ENCODE results near the gene PRAMEF9.
"Not testable (repeated sequence)": the region's sequence is repeated elsewhere in the genome, so short reads cannot be mapped to it uniquely, and the experiment has no call there.

Gene PRAMEF9

GRCh38 chr1:13171548-13171947 lies at the start of gene PRAMEF9:
Gene PRAMEF9 (plus strand): TSS chr1:13171848. CDS start chr1:13175281, 3,433 bp downstream.
- not testable (repeated sequence) for DNase-seq

DNA sequence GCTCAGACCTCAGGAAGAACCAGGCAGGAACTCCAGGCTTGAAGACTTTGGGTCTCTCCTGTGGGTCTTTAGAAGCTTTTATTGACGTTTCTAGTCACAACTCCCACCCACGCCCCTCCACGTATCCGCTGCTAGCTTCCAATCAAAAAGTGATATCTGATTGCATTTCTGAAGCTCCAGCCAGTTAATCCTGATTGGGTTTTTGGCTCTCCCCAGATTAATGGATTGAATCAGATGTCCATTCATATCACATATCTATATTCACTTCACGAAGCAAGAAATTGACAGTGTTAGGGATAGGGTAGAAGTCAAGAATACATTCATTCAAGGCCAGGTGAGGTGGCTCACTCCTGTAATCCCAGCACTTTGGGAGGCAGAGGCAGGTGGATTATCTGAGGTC lies 15.7 kb upstream of the PRAMEF9 start, which contains the start of gene PRAMEF26:
Gene PRAMEF26, minus strand, starts transcription at position 101 of the 400 bp plus-strand sequence. CDS start 2,914 bp downstream, outside the sequence.
- DNase-seq = not testable (repeated sequence)

DNA sequence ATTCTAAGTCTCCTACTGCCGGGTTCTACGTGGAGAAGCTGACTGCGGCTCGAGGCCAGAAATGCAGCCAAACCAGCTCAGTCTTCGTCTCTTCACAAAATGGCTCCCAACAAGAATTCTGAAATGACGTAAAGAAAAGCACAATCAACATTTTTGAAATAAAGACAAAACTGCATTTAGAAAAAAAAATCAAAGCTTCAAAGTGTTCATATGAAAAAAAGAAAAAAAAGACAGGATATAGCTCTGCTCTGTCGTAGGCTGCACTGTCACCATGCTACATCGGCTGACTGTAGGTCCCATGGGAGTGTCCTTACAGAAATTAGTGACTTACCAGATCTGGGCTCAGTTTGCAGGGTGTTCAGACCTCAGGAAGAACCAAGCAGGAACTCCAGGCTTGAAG lies 6.1 kb upstream of the PRAMEF9 start, which contains the start of gene HNRNPCL4:
Gene HNRNPCL4, minus strand, starts transcription at position 101 of the 400 bp plus-strand sequence. CDS start 164 bp downstream, outside the sequence.
- not testable (repeated sequence) for DNase-seq

DNA sequence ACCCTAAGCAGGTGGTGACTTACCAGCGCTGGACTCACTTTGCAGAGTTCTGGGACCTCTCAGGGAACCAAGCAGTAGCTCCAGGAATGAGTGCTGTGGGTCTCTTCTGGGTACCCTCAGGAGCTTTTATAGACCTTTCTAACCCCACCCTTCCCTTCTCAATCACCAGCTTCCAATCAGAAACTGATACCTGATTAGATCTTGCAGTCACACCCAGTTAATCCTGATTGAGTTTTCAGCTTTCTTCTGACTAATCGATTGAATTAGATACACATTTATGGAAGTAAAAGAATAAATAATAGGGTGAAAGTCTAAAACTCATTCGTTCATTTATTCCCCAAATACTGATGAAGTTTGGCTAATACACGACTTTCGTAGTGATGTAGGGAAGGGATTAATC lies 29.7 kb downstream of the PRAMEF9 start, which contains the start of gene PRAMEF13:
Gene PRAMEF13, minus strand, starts transcription at position 101 of the 400 bp plus-strand sequence. CDS start 1,820 bp downstream, outside the sequence.
- not testable (repeated sequence) for DNase-seq

- DNase-seq = not testable (repeated sequence)
These were observed 37.1 kb downstream of the PRAMEF9 start for GRCh38 chr1:13208712-13209111.

- not testable (repeated sequence) for DNase-seq
These were observed 45.0 kb downstream of the PRAMEF9 start for GRCh38 chr1:13216619-13217018.

DNA sequence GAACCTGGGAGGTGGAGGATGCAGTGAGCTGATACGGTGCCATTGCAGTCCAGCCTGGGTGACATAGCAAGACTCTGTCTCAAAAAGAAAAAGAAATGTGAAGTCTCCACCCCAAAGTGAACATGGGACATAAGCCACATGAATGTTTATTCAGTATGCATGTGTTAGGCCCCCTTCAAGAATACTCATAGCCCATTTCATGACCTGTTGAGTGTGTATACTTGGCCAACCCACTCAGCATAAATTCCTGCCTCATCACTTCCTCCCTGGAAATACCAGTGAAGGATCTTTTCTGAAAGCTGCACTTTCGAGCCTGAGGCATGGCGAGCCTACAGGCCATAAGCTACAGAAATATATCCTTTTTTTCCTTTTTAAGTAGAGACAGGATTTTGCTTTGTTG lies 47.6 kb downstream of the PRAMEF9 start:
- DNase-seq = not testable (repeated sequence)

DNA sequence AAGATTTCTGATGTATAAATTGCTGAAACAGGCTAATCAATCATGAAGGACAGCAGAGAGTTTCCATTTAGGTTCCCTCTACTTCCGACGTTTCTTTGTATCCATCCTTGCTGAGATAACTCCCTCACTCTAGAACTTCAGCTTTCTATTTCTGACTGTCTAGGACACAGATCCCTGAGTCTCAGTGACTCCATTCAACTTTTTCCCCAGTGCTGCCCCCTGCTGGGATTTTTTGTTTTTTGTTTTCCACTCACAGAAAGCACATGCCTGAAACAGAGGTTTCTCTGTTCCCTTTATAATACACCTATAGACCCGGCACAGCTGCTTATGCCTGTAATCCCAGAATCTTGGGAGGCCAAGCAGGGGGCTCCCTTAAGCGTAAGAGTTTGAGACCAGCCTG lies 51.1 kb downstream of the PRAMEF9 start:
- not testable (repeated sequence) for DNase-seq

DNA sequence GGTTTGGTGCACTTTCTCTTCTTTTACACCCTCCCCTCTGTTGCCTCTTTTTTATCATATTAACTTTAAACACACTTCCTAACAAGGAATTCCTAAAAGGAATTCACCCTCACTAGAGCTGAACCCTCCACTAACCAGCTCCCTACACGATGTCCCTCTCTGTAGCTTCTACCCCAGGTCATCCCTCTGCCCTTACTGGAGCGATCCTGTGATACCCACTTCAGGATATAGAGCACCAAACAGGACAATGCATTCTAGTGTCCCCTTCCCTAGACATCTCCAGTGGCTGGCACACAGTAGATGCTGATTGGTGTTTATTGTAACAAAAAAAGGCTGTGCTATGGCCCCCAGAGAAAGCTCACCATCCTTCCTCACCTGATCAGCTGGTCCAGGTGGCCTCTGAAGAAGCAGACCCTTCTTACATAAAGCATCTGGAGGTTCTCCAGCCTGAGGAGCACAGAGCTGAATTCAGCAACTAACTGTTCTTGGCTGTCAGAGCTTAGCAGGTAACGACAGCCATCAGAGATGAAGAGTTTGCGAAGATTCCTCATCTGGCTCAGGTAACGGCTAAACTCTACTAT lies 52.9 kb downstream of the PRAMEF9 start:
- no peak for DNase-seq

DNA sequence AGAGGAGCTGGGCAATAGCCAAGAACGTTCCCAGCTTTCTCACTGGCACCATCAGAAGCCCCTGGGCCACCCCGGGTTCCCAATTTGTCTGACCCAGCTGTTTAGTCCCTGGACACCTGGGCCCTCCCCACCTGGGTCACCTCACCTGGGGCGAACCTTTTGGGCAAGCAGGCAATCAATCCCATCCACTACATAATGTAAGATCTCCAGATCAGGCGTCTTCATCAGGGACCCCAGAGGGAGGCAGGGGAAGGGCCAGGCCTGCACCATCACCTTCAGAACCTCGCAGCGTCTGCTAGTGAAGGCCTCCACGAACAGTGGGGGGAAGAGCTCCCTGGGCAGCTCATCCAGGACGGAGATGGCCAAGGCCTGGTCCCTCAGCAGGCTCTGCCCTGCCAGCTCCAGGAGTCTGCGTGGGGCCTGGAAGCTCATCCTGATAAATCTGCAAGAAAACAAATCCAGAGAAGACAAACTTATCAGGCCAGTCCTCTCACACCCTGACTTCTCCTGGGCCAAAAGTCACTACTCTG lies 54.1 kb downstream of the PRAMEF9 start, which contains the start of gene PRAMEF18:
Gene PRAMEF18, minus strand, starts transcription at position 480 of the 530 bp plus-strand sequence. Its CDS starts 48 bp downstream, at position 432.
- not testable (repeated sequence) for DNase-seq

GRCh38 chr1:13227271-13228055 lies 55.8 kb downstream of the PRAMEF9 start:
- not testable (repeated sequence) for DNase-seq

GRCh38 chr1:13228343-13228781 lies 56.7 kb downstream of the PRAMEF9 start:
- DNase-seq = no peak
